ENCODE data around the gene RALY. TPM values are rescaled to one million over a fixed set of nuclear protein-coding genes. Genes with fewer than 3 reads are reported as not detected.

RALY gene
- total RNA-seq, 1 experiment from 2014 or later: 164 TPM

DNA sequence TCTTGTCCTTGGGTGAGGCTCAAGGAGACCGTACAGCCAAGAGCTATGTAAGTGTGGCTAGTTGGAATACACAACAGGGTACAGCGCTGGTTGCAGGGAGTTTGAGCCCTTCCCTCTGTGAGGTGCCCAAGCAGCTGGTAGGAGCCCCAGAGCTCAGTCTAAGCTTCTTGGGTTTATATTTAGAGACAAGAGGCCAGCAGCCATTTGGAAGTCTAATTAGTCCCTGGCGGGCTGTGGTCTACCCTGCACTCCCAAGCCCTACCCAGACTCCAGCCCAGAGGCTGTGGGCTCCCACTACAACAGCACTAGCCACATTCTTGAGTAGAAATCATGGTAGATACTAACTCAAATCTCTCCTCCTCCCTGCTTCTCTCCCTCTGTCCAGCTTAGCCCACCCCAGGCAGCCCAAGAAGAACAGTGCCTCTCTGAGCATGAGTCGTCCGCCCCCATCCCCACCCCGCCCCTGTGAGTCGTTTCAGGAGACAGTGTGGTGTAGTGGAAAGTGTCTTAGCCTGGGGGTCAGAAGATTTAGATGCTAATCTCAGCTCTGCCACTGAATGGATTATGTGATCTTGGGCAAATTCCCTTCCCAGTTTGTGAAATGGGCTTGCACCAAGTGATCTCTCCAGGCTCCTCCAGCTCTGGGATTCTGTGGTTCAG lies 80.5 kb downstream of the RALY start:
- ATAC-seq (no peak), DNase-seq (ENCODE audit: low read depth, low spot score) (no peak)
- TF ChIP-seq POLR2AphosphoS5 (IDR thresholded peaks at IDR 0.05; ENCODE audit: low read depth, low read length) (no peak), SIN3A (IDR thresholded peaks at IDR 0.05; ENCODE audit: borderline replicate concordance, insufficient read depth, low read depth, low read length) (no peak), TCF7L2 (IDR thresholded peaks at IDR 0.05; ENCODE audit: low read depth, low read length) (no peak)
- TF ChIP-seq, protein P1, sequence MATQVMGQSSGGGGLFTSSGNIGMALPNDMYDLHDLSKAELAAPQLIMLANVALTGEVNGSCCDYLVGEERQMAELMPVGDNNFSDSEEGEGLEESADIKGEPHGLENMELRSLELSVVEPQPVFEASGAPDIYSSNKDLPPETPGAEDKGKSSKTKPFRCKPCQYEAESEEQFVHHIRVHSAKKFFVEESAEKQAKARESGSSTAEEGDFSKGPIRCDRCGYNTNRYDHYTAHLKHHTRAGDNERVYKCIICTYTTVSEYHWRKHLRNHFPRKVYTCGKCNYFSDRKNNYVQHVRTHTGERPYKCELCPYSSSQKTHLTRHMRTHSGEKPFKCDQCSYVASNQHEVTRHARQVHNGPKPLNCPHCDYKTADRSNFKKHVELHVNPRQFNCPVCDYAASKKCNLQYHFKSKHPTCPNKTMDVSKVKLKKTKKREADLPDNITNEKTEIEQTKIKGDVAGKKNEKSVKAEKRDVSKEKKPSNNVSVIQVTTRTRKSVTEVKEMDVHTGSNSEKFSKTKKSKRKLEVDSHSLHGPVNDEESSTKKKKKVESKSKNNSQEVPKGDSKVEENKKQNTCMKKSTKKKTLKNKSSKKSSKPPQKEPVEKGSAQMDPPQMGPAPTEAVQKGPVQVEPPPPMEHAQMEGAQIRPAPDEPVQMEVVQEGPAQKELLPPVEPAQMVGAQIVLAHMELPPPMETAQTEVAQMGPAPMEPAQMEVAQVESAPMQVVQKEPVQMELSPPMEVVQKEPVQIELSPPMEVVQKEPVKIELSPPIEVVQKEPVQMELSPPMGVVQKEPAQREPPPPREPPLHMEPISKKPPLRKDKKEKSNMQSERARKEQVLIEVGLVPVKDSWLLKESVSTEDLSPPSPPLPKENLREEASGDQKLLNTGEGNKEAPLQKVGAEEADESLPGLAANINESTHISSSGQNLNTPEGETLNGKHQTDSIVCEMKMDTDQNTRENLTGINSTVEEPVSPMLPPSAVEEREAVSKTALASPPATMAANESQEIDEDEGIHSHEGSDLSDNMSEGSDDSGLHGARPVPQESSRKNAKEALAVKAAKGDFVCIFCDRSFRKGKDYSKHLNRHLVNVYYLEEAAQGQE (IDR thresholded peaks at IDR 0.05; ENCODE audit: insufficient read depth in 1 of 2, low read depth in 2 of 2, low read length in 1 of 2): no peak
- TF ChIP-seq, protein P2, sequence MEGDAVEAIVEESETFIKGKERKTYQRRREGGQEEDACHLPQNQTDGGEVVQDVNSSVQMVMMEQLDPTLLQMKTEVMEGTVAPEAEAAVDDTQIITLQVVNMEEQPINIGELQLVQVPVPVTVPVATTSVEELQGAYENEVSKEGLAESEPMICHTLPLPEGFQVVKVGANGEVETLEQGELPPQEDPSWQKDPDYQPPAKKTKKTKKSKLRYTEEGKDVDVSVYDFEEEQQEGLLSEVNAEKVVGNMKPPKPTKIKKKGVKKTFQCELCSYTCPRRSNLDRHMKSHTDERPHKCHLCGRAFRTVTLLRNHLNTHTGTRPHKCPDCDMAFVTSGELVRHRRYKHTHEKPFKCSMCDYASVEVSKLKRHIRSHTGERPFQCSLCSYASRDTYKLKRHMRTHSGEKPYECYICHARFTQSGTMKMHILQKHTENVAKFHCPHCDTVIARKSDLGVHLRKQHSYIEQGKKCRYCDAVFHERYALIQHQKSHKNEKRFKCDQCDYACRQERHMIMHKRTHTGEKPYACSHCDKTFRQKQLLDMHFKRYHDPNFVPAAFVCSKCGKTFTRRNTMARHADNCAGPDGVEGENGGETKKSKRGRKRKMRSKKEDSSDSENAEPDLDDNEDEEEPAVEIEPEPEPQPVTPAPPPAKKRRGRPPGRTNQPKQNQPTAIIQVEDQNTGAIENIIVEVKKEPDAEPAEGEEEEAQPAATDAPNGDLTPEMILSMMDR (IDR thresholded peaks at IDR 0.05): no peak
- ChIA-PET CTCF (no interaction called here), POLR2A (no interaction called here)
- H3K27me3 ChIP-seq (ENCODE audit: control insufficient read depth, insufficient read depth, low read length): no peaks in the 10 kb centered on the region
- H3K4me1 ChIP-seq (ENCODE audit: control insufficient read depth, insufficient read depth, low read length): peaks cover 6% of the 10 kb centered on the region
- no peak overlapping the region for H3K27ac ChIP-seq (ENCODE audit: low read length)
- in situ Hi-C loops (cut with HindIII; ENCODE audit: low pct_unique_long_range_greater_than_20kb, low sequenced_read_pairs): no loop called here
- no TSS peak for BruUV-seq (replicated peaks)
- H3K4me3 ChIP-seq (ENCODE audit: low read depth in 2 of 2, low read length in 2 of 2): no peak overlapping the region
- intact Hi-C loops (cut with micrococcal nuclease; ENCODE audit: unreplicated experiment): no loop called here
- no peaks in the 10 kb centered on the region for H3K9me3 ChIP-seq (ENCODE audit: control insufficient read depth, insufficient read depth, low read depth, low read length)
- no peaks in the 10 kb centered on the region for H3K36me3 ChIP-seq (ENCODE audit: control insufficient read depth, insufficient read depth, low read length)

DNA sequence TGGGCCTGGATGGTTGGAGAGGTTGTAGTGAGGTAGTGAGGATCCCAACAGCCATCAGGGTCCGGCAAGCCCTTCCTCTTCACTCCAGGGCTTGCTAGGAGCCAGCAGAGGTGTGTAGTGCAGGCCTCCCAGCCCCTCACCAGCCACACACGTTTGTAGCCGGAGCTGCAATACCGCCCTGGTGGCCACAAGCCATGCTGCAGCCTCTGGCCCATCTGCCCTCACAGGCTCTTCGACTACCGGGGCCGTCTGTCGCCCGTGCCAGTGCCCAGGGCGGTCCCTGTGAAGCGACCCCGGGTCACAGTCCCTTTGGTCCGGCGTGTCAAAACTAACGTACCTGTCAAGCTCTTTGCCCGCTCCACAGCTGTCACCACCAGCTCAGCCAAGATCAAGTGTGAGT lies 81.9 kb downstream of the RALY start:
- no TSS peak for BruUV-seq (replicated peaks)
- H3K27me3 ChIP-seq (ENCODE audit: control insufficient read depth, insufficient read depth, low read length): no peaks in the 10 kb centered on the region
- H3K27ac ChIP-seq (ENCODE audit: low read length): no peak overlapping the region
- DNase-seq (ENCODE audit: low read depth, low spot score) (no peak), ATAC-seq (no peak)
- ChIA-PET CTCF (no interaction called here), POLR2A (no interaction called here)
- H3K36me3 ChIP-seq (ENCODE audit: control insufficient read depth, insufficient read depth, low read length): no peaks in the 10 kb centered on the region
- TF ChIP-seq, protein P1 (IDR thresholded peaks at IDR 0.05; ENCODE audit: insufficient read depth in 1 of 2, low read depth in 2 of 2, low read length in 1 of 2): no peak
- no peak for TF ChIP-seq SIN3A (IDR thresholded peaks at IDR 0.05; ENCODE audit: borderline replicate concordance, insufficient read depth, low read depth, low read length)
- no peak for TF ChIP-seq POLR2AphosphoS5 (IDR thresholded peaks at IDR 0.05; ENCODE audit: low read depth, low read length)
- TF ChIP-seq, protein P2 (IDR thresholded peaks at IDR 0.05): no peak
- no peak for TF ChIP-seq TCF7L2 (IDR thresholded peaks at IDR 0.05; ENCODE audit: low read depth, low read length)
- H3K9me3 ChIP-seq (ENCODE audit: control insufficient read depth, insufficient read depth, low read depth, low read length): no peaks in the 10 kb centered on the region
- no peak overlapping the region for H3K4me3 ChIP-seq (ENCODE audit: low read depth in 2 of 2, low read length in 2 of 2)
- intact Hi-C loops (cut with micrococcal nuclease; ENCODE audit: unreplicated experiment) (no loop called here), in situ Hi-C loops (cut with HindIII; ENCODE audit: low pct_unique_long_range_greater_than_20kb, low sequenced_read_pairs) (no loop called here)
- no peaks in the 10 kb centered on the region for H3K4me1 ChIP-seq (ENCODE audit: control insufficient read depth, insufficient read depth, low read length)
